Dedifferentiated amniotic fluid mesenchymal stem cell (primary cell): ENCODE data around the gene AKAP17A.

Experiments used
- DNase-seq: peaks from one replicate; pipeline ENCODE4 v3.0.0-alpha.2; 2016; ENCODE audit errors: extremely low spot score

The AKAP17A gene

DNA sequence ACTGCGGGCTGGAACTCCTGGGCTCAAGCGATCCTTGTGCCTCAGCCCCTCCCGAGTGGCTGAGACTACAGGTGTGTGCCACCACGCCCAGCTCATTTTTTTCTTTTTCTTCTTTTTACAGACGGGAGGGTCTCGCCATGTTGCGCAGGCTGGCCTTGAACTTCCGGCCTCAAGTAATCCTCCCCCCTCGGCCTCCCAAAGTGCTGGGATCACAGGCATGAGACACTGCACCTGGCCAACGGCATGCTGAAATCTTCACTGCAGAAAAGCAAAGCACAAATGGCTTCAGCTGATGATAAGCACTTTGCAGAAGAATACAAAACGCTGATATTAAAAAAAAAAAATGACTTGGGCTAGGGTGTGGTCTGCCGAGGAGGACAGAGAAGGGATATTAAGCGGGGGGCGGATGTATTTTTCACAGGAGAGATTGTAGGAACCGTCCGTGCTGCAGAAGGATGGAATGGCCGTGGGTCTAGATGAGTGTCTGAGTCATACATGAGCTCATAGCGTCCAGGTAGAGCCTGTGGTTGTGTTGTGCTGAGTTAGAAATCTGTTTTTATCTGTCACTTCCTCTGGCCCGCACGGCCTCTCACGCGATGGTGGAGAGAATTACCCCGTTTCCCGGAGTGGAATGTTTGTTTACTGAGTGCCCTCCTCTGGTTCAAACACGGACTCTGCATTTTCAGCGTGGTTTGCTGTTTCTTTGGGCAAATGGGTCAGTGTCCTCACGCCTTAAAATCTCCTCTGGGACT lies 8.5 kb upstream of the AKAP17A start:
- DNase-seq = no peak

DNA sequence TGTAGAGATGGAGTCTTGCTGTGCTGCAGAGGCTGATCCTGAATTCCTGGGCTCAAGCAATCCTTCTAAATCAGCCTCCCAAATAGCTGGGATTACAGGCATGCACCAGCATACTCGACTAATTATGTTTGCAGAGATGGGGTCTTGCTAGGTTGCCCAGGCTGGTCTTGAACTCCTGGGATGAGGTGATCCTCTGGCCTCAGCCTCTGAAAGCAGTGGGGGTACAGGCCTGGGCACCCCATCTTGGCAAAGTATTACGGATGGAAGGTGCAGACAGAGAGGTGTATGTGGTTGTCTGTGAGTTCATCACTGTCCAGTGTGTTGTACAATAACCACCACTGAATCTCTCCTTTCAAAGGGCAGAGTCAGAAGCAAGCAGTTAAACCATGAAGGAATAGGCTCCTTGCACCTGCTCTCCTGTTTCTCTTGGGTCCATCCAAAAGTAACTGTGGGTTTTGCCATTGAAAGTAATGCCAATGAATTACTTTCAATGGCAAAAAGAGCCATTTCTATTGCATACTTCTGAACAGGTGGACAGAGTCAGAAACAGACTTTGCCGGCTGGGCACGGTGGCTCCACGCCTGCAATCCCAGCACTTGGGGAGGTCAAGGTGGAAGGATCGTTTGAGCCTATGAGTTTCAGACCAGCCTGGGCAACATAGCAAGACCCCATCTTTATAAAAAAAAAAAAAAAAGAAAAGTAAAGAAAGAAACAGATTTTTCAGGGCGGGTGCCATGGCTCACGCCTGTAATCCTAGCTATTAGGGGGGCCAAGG lies 7.0 kb upstream of the AKAP17A start:
- DNase-seq = no peak

DNA sequence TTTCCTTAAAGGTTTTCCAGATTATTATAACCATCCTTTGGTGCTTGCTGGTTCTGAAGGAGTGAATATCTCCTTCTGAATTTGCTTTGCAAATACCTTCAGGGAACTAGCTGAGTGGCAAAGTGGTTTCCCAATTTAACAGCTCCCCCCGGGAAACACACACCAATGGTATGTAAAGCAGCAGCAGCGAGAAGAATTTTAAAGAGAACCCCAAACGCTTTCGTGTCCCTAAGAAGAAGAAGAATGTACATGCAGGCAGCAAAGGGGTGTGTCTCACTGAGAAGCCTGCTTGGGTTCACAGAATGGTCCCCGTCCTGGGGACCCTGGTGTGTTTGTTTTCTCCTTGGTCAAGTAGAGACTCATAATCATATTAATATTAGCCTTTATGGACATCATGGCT lies 4.2 kb upstream of the AKAP17A start:
- no peak for DNase-seq

DNA sequence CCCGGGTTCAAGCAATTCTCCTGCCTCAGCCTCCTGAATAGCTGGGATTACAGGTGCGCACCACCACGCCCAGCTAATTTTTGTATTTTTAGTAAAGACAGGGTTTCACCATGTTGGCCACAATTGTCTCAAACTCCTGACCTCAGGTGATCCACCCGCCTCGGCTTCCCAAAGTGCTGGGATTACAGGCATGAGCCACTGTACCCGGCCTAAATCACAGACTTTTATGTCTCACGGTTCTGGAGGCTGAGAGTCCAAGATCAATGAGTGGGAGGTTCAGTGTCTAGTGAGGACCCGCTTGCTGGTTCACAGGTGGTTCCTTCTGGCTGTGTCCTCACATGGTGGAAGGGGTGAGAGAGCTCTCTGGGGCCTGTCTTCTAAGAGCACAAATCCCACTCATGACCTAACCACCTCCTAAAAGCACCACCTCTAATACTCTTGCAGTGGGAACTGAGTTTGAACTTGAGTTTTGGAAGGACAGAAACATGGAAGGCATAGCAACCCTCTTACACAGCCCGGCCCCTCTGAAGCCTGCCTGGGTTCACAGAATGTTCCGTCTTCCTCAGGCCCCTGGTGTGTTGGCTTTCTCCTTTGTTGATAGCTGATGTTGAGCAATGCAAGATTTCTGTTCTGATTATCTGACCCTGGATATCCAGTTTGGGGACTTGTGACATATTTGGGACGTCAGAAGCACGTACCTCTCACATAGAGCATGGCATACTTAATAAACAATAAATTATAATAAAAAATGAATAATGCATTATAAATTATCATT lies 1.9 kb upstream of the AKAP17A start:
- no peak for DNase-seq

DNA sequence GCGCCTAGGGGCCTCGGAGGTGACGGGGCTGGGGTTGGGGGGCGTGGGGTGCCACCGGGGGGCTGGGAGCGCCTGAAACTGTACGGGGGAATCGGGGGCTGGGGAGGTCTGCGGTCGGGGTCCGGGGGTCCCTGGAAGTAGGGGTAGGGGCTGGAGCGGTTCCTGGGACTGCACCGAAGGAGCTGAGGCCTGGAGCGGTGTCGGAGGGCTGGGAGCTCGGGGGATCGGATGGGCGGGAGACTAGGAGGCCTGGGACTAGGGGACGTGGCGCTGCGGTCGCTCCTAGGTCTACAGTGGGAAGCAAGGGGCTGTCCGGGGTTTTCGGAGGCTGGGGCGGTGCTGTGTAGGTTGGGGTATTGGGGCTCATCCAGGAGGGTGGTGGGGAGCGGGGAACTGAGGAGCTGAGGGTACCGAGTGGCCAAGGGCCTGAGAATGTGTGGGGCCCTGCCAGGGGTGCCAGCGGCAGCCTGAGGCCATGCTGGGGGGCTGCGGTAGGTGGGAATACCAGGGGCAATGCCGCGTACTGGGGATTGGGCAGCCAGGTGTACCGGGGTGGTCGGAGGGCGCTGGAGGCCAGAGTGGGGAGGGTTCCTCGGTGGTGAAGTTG lies 562 bp downstream of the AKAP17A start:
- no peak for DNase-seq

DNA sequence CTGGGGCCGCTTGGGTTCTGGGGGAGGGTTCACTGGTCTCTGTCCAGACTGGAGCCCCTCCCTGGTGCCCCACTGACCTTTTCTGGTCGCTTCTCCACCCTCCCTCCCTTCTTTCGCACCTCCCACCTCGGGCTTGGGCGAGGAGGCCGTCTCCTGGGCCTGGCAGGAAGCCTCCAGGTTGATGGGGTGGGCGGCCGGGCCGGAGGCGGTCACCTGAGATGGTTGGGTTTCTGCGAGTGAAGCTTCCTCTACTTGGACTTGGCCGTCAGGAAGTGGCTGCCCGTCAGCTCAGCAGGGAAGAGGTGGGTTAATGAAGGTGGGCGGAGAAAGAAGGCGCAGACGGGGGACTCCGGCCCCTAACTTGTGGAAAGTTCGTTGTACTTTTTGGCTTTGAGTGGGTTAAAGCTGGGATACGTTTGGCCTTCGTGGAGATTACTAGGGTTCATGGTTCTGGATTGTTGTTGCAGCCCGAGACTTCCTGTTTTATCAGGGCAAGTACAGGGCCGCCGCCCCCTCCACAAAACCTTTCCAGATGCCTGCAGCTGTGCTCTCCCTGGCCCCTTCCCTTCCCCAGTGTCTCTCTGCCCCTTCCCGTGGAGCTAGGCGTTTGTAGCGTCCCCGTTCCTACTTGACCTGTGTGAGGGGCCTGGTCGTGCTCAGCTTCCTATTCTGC lies 1.2 kb downstream of the AKAP17A start:
- DNase-seq = no peak

DNA sequence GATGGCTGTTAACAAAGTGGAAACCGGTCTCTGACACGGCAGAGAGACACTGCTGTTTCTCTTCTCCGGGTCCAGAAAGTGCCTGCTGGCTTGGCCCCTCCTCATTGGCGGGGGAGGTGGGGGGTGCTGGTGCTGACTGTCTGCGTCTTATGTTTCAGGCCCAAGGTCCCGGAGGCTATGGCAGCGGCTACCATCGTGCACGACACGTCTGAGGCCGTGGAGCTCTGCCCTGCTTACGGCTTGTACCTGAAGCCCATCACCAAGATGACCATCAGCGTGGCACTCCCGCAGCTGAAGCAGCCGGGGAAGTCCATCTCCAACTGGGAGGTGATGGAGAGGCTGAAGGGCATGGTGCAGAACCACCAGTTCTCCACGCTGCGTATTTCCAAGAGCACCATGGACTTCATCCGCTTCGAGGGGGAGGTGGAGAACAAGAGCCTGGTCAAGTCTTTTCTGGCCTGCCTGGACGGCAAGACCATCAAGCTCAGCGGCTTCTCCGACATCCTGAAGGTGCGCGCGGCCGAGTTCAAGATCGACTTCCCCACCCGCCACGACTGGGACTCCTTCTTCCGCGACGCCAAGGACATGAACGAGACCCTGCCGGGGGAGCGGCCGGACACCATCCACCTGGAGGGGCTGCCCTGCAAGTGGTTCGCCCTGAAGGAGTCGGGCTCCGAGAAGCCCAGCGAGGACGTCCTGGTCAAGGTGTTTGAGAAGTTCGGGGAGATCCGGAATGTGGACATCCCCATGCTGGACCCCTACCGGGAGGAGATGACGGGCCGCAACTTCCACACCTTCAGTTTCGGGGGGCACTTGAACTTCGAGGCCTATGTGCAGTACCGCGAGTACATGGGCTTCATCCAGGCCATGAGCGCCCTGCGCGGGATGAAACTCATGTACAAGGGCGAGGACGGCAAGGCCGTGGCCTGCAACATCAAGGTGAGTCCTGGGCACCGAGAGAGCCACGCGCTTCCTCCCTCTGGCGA lies 2.2 kb downstream of the AKAP17A start:
- no peak for DNase-seq

DNA sequence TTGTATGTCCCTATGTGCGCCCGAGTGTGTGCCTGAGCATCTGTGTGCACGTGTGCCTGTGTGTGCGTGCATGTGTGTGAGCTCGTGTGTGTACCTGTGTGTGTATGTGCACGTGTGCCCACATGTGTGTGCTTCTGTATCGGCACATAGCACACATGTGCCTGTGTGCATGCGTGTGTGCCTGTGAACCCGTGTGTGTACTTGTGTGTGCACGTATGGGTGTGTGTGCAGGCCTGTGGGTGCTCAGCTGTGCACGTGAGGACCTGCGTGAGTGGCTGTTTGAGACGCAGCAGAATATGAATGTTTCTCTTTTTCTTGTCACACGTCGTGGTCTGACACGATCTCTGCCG lies 4.3 kb downstream of the AKAP17A start:
- DNase-seq = no peak

DNA sequence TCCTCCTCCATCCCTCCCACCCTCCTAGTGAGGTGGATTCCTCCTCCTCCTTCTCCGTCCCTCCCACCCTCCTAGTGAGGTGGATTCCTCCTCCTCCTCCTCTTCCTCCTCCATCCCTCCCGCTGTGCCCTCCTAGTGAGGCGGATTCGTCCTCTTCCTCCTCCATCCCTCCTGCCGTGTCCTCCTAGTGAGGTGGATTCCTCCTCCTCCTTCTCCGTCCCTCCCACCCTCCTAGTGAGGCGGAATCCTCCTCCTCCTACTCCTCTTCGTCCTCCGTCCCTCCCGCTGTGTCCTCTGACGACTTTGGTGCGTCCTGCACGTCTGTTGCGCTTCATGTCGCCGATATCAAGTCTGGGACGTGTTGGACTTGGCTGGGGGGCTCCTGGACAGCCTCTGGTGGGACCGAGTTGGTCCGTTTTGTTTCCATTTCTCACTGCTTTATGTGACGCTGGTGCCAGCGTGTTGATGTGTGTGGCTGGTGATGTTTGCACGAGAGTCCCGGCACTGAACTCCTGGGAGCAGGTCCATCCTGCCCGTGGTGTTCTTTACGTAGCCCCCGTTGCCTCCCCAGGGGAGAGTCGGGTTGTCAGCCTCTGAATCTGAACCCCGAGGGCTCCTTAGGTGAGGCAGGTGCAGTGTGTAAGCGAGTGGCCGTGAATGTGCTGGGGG lies 5.4 kb downstream of the AKAP17A start:
- DNase-seq = no peak

DNA sequence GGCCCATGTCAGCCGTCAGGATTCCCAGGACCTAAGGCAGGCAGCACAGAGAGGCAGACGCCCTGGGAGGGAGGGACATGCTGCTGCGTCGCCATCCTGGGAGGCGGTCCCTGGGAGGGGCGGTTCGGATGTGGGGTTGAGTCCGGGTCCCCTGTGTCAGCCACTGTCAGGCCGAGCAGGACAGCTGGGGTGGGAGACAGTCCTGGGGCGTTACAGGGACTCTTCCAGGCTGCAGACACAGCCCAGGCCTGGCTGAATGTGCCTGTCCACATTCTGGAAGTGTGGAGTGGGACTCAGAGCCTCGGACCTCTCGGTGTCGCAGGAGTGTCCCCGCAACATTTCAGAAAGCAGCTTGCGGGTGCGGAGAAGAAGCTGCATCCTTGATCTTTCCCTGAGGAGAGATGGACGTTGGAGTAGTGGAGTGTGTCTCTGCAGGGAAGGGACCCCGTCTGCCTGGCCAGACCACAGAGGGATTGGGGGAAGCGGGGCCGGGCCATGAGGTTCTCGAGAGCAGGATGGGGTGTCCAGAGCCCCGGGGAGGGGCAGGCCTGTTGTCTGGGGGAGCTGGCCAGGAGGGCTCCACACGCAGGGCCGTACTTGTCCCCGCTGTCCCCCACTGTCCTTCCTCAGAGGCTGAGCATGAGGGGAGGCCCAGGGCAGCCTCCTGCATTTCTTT lies 6.1 kb downstream of the AKAP17A start:
- DNase-seq = no peak

DNA sequence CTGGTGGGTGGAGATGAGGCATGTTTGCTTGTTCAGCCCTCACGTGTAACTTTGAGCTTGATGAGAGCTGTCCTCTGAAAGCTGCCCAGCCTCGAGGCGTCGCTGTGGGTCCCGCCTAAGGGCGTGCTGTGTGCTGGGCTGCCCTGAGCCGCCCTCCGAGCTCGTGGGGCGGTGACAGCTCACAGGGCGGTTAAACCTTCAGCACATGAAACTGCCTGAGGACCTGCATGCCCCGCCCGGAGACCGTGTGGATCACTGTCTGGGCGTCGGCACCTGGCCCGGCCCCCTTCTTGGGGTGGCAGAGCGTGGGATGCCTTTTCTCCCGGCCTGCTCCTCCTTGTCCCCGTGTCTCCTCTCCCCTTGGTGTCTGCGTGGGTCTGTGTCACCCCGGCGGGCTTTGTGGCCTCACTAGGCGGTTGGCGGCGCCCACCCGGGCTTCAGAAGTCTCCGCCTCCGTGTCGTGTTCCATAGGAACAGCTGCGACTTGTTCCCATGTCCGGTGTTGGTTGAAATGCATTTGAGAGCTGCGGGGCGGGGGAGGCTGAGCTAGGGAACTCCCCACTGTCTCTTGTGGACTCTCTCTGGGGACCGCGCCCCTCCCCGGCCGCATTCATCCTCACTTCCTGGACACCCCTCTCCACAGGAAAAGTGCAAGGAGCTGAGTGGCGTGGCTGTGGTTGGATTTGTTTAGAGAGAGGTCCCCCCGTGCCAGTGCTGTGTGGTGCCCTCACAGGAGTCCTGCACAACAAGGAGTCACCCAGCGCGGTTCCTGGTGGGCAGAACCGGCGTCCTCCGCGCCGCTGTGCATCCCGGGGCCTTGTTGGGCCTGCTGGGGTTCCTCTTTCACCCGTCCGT lies 6.8 kb downstream of the AKAP17A start:
- DNase-seq = no peak

DNA sequence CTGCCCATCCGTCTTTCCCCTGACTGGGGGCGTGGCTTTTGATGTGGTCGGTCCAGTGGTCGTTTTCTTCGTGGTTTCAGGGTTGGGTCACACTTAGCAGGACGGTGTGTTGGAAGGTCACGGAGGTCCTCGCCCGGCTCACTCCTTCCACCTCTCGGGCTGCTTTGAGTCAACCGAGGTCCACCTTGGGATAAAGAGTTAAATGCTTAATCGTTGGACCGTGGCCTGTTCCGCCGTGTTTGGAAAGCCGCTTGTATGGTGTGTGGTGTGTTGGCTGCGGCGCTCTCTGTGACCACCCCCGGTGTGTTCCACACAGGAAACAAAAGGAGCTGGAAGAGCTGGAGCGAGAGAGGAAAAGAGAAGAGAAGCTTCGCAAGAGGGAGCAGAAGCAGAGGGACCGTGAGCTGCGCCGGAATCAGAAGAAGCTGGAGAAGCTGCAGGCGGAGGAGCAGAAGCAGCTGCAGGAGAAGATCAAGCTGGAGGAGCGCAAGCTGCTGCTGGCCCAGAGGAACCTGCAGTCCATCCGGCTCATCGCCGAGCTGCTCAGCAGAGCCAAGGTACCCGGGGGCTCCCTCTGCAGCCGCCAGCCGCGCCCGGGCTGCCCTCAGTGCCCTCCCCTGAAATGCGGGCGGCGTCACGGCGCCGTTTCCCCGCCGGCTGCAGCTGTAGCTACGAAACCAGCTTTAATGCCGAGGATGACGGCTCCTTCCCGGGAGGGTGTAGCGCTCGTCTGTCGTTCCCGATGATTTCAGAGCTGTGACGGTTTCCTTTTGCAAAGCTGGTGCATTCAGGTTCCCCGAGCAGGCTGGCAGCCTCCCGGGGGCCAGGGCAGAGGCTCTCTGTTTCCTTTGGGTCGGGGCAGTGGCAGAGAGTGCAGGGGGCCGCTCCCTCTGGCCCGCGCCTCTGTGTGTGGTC lies 7.7 kb downstream of the AKAP17A start:
- DNase-seq = no peak

DNA sequence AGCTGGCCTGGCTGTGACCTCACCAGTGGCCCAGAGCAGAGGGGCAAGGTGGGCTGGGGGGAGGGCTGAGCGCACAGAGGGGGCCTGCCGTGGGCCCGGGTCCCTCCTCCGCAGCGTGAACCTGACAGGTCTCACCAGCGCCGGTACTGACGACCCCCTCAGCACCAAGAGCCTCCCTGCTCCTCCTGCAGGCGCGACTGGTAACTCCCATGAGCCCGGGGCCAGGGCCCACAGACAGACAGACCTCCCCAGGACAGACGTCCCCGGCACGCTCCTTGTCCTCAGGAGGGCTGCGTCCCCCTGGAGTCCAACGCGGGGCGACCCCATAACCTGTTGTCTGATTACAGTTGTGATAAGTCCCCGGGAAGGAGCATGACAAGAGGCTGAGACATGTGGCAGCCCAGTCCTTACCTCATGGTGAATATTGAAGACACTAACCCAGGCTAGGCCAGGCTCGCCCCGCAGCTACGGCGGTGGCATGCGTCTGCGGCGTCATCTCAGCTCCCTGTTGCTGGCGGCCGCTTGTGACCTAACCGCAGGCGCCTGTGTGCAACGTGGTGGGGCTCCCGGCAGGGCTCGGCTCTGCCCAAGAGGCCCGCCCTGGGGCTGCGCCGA lies 8.5 kb downstream of the AKAP17A start:
- DNase-seq = no peak

DNA sequence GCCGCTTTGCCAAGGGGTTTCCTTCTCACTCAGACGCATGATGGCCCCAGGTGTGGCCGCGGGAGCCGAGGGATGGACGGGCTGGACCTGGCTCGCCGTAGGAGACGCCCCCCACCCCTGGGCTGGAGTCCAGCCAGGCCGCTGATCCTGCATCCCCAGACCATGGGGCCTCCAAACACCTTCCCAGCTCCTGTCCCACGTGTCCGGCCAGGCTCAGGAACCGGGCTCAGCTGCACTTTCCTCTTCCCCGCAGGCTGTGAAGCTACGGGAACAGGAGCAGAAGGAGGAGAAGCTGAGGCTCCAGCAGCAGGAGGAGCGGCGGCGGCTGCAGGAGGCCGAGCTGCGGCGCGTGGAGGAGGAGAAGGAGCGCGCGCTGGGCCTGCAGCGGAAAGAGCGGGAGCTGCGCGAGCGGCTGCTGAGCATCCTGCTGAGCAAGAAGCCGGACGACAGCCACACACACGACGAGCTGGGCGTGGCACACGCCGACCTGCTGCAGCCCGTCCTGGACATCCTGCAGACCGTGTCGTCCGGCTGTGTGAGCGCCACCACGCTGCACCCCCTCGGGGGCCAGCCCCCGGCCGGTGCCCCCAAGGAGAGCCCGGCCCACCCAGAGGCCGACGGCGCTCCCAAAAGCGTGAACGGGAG lies 9.1 kb downstream of the AKAP17A start:
- DNase-seq = no peak

DNA sequence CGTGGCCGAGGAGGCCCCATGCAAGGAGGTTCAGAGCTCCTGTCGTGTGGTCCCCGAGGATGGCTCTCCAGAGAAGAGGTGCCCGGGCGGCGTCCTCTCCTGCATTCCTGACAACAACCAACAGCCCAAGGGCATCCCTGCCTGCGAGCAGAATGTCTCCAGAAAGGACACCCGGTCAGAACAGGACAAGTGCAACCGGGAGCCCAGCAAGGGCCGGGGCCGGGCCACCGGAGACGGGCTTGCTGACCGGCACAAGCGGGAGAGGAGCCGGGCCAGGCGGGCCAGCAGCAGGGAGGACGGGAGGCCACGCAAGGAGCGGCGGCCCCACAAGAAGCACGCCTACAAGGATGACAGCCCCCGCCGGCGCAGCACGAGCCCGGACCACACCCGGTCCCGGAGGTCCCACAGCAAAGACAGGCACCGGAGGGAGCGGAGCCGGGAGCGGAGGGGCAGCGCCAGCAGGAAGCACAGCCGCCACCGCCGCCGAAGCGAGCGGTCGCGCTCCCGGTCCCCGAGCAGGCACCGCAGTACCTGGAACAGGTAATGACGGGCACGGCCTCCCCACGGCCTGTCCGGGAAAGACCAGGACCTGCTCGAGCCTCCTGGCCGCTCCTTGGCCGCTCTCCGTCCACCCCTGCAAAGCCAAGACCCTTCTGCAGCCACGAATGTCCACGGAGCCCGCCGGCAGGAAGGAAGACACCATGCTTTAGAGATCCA lies 9.8 kb downstream of the AKAP17A start:
- DNase-seq = no peak

DNA sequence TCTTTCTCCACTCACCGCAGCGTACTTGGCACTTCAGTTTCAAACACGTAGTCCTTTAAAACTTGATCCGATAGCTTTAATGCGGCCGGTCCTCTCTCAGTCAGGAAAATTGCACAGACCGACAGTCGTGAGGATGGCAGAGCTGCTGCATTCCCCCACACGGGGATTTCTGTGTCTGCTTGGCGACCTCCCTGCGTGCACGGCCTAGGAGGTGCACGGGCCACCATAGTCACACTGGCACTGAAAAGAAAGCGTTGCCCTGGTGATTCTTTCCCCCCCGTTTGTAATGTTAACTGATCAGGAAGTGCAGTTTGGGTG lies 10.3 kb downstream of the AKAP17A start:
- DNase-seq = no peak
